CD4-positive, alpha-beta T cell treated with Interleukin-4 for 4 hours (primary cell): ENCODE results near the gene SORCS2.

Experiments
- DNase-seq: peaks from one replicate; pipeline ENCODE4 v3.0.0-alpha.2; 2020

SORCS2 gene

GRCh38 chr4:7309181-7309580 is 116.8 kb downstream of the SORCS2 start:
- DNase-seq, result no peak

GRCh38 chr4:7309636-7310390 is 117.5 kb downstream of the SORCS2 start:
- DNase-seq, result no peak

DNA sequence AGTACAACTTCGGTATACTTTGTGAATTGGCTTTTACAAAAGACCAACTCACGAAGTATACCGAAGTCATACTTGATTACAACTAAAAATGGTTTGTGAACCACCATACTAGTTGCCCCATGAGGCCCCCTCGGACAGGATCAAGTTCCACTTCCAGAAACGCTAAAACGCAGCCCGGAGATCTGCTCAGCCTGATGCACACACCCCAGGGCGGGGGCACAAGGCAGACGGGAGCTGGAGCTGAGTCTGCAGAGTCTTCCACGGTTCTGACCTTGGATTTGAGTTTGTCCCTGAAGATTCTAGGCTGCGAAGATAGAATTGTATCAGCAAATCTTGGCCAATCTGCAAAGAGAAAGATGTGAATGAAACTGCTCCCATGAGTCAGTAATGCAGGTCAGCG is 118.1 kb downstream of the SORCS2 start:
- DNase-seq, result no peak

DNA sequence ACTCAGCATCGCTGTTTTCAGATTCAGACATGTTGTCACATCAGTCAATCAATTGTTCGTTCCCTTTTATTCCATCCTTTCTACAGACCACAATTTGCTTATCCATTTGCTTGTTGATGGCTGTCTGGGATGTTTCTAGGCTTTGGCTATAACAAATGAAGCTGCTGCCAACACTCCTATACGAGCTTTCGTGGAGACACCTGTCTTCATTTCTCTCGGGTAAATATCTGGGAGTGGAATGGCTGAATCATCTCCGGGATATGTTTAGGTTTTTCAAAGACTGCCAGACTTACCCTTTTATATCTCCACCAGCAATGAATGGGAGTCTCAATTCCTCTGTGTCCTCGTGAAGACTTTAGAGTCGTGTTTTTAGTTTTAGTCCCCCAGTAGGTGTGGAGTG is 118.9 kb downstream of the SORCS2 start:
- no peak for DNase-seq

- DNase-seq, result no peak
Measured at GRCh38 chr4:7312691-7313090, 120.4 kb downstream of the SORCS2 start.

DNA sequence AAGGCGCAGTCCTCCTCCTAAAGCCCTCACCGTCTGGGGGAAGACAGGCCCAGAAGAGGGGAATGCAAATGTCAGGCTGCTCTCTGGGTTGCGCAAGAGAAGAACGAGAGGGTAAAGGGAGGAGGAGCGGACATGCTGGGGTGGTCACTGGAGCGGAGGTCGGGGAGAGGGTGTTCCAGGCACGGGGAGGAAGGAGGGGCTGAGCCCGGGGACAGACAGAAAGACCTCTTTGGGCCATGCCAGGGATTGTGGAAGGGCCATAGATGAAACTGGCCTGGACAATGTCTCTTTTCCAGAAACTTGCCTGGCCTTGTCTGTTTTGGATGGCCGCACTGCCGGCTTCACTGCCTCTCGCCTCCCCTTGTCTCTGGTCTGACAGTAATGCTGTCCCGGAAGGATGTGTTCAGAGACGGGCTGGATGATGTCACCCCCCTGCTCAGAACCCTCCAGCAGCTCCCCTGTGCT is 121.0 kb downstream of the SORCS2 start:
- no peak for DNase-seq

GRCh38 chr4:7313991-7314390 is 121.7 kb downstream of the SORCS2 start:
- no peak for DNase-seq

GRCh38 chr4:7315286-7315685 is 122.9 kb downstream of the SORCS2 start:
- DNase-seq, result no peak

- DNase-seq, result no peak
Measured at GRCh38 chr4:7315935-7316334, 123.6 kb downstream of the SORCS2 start.

- no peak for DNase-seq
Measured at GRCh38 chr4:7319024-7319423, 126.7 kb downstream of the SORCS2 start.

DNA sequence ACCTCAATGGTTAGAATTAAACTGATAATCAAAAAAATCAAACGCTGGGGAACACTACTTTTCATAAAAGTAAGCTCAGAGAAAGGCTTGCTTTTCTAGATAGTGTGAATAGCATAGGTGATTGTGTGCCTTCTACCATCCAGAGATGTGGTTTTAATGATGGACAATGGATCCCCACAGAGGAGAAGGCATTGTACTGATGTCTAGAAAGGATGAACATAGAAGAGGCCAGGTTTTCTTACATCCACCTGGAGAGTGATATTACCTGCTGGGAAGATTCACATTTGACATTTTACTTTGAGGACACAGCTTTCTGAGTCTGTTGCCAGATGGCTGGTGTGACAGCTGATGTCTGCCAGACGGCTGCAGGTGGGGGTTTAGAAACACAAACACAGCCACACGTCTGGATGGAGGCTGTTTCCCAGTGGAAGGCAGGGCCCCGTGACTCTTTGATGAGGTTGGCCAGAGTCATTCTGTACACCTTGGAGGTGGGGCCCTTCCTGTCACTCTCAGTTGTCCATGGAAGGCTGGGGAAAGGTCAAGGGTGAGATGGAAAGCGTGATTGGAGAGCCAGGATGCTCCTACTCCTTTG is 128.0 kb downstream of the SORCS2 start:
- no peak for DNase-seq

GRCh38 chr4:7322166-7322991 is 130.0 kb downstream of the SORCS2 start:
- no peak for DNase-seq

- no peak for DNase-seq
Measured at GRCh38 chr4:7323461-7323871, 131.1 kb downstream of the SORCS2 start.

DNA sequence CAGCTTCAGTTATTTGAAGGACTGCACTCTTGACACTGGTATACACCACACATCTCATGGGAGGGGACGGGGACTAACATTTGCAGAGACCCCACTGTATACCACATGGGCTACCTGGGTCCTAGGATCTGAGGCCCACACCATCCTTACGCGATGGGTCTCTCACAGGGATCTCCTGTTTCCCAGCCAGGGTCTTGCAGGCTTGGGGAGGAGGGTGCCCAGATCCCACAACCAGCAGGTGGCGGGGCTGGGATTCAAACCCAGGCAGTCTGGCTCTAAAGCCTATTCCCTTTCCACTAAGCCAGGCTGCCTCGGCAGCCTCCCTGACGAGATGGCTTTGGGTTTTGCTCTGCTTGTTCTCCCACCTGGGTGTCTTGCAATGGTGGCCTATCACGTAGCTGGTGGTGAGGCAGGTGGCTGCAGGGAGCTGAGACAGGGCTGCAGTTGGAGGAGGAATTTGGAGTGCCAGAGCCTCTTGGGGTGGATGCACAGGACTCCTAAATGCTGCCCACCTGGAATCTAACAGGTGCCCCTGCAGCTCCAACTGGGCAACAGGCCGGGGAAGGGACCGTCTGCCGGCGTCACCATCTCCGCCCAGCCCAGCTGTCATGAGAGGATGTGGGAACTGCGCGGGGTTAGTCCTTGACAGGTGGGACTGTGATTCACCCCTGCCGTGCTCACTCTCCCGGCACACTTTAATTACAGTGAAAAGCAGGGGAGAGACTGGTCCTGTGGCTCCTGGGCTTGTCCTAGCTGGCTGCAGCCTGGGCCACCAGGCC is 131.7 kb downstream of the SORCS2 start:
- DNase-seq, result no peak

DNA sequence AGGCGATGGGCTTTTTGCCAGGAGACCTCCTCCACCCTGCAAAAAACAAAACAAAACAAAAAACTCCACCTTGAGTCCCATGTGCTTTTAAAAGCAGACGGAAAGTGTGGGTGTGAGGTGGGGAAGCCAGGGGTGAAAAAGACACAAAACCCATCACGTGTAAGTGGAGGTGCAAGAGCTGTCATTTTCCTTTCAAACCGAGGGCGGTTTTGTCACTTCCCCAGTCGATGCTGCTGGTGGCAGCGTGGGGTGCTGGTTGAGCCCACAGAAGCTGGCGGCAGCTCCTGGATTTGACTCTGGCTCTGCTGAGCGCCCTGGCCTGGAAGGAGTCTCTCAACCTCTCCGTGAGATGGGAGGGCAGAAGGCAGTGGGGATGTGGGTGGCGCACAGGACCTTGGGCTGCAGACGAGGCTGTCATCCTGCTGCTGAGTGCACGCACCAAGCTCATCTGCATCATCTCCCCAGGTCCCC is 132.3 kb downstream of the SORCS2 start:
- peak; percentile 25 for DNase-seq

GRCh38 chr4:7325541-7325940 is 133.2 kb downstream of the SORCS2 start:
- DNase-seq, result no peak

DNA sequence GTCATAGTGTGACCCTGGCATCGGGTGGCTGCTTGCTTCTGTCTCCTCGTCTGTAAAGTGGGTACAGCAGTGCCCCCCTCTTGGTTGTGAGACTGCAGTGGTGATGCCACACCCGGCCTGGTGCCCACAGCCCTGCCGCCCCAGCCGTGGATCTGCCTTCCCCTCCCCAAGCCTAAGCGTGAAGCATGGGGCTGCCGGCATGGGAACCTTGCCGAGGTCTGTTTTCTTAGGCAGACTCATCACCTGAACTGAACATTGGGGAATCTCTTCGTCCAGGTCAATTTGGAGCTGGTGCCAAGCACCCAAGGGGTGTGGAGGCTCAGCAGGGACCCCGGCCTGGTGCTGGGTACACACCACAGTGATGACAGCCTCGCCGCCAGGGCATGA is 134.0 kb downstream of the SORCS2 start:
- no peak for DNase-seq

DNA sequence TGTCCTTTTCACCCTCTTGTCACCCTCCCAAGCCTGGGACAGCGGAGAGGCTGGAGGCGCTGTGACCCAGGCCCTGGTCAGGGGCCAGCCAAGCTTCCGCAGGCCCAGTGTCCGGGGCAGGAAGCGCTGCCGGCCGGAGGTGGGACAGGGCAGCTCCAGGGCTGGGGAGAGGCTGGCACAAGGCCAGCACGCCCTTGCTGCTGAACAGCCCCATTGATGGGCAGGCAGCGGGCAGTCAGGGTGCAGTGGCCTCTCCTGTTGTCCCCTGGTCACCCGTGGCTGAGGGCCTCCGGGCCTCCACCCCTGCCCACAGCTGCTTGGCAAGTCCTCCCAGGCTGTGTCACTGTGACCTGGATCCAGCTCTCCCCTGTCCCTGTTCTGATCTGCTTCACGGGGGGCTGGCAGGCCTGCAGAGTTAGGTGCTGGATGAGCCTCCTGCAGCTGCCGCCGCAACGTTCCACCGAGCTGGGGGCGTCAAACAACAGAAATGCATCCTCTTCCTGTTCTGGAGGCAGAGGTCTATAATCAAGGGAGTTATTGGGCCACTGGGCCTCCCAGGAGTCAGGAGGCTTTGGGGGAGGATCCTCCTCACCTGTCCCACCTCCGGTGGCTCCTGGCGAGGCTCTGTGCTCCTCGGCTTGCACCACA is 134.5 kb downstream of the SORCS2 start:
- DNase-seq, result no peak

GRCh38 chr4:7327341-7327885 is 135.1 kb downstream of the SORCS2 start:
- DNase-seq, result no peak

DNA sequence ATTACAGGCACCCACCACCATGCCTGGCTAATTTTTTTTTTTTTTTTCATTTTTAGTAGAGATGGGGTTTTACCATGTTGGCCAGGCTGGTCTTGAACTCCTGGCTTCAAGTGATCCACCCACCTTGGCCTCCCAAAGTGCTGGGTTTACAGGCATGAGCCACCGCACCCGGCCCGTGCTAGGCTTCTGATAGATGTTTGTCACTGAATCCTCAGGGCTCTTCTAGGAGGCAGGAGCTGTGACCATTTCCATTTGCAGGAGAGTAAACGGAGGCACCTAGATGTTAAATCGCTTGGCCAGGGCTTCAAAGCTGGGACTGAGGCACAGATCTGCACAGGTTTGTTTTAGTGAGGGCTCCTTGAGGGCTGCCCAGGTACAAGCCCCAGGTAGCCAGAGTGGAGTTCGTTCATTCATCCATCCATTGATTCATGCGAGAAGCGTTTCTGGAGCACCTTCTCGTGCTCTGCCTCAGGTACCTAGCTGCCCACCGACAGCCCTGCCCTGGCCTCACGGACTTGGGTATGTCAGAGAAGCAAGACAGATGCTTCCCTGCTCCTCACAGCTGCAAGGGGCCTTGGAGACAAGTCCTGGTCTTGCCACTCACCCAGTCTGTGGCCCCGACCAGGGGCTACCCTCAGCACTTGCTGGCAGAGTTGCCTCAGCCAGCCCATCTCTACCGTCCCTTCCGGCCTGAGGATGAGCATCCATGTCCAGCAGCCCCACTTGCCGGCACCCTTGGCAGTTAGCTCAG is 136.0 kb downstream of the SORCS2 start:
- DNase-seq, result no peak

- no peak for DNase-seq
Measured at GRCh38 chr4:7328913-7329638, 136.7 kb downstream of the SORCS2 start.
